Spleen (tissue), 7 donors: ENCODE data around the gene ABCA12.

Source experiments
- POLR2A ChIP-seq, 3 donors: fragments of 450-650 bp; IDR thresholded peaks; one replicate each; pipeline ENCODE4 v1.5.1; 2017; ENCODE audit warnings: antibody characterized with exemption in 3 of 3, mild to moderate bottlenecking in 1 of 3
- TF ChIP-seq, protein P1 (sequence below), 11 experiments: fragments of 200-600 bp in 7 of 11; fragments of 450-650 bp in 4 of 11; sonication (generic) in 4 of 11; IDR thresholded peaks in 8 of 11; conservative IDR thresholded peaks in 3 of 11; 1 replicate in 7 of 11; 2 replicates in 4 of 11; pipeline versions ENCODE4 v1.4.0 to v1.8.0; 2016 to 2021; ENCODE audit warnings: antibody characterized with exemption in 11 of 11, inconsistent platforms in 4 of 11, mild to moderate bottlenecking in 1 of 11
- donor health status: DM: no; HTN: no; CAD: no; lungs with moderate emphysema.
- donor health status: DM: no; HTN: no; CAD: no.
- donor health status: DM: no; HTN: no; CAD: no.

DNA sequence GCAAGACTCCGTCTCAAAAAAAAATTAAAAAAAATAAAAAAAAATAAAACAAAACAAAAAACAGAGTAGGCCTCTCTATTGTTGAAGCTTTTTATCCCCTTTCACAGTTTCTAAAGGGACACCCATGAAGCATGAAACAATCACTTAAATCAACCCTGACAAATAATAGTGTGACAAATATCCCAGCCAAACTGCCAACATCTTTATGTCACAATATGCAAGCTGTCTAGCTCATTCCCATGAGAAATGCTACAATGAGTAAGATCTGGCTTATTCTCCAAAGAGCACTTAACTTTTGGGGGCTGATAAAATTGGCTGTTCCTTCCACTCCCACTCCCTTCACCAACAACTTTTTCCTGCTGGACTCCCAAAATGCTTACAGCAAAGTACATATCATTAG is 21.7 kb upstream of the ABCA12 start:
- TF ChIP-seq, protein P1, sequence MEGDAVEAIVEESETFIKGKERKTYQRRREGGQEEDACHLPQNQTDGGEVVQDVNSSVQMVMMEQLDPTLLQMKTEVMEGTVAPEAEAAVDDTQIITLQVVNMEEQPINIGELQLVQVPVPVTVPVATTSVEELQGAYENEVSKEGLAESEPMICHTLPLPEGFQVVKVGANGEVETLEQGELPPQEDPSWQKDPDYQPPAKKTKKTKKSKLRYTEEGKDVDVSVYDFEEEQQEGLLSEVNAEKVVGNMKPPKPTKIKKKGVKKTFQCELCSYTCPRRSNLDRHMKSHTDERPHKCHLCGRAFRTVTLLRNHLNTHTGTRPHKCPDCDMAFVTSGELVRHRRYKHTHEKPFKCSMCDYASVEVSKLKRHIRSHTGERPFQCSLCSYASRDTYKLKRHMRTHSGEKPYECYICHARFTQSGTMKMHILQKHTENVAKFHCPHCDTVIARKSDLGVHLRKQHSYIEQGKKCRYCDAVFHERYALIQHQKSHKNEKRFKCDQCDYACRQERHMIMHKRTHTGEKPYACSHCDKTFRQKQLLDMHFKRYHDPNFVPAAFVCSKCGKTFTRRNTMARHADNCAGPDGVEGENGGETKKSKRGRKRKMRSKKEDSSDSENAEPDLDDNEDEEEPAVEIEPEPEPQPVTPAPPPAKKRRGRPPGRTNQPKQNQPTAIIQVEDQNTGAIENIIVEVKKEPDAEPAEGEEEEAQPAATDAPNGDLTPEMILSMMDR (IDR thresholded peaks at IDR 0.05 in 8 of 11, conservative IDR thresholded peaks at IDR 0.05 in 3 of 11), result no peak
- no peak for TF ChIP-seq POLR2A (IDR thresholded peaks at IDR 0.05)
